Head of caudate nucleus (tissue), 42 donors: Measurements from ENCODE around the gene CCDC192.
A peak's percentile ranks its signal among the peaks of the same experiment; 100 is the strongest.
"Not testable (repeated sequence)": the region's sequence is repeated elsewhere in the genome, so short reads cannot be mapped to it uniquely, and the experiment has no call there.

Source experiments
- DNase-seq, 42 donors: peaks; one replicate each; pipeline versions ENCODE4 v3.0.0 to v3.0.0-alpha.2; 2020 to 2021; ENCODE audit warnings: mixed read lengths in 7 of 42
- intact Hi-C: fragments of 100-400 bp; cut with DNase I; formaldehyde crosslinking; loops from one replicate; pipeline ENCODE4 v1.15.0; 2022

The CCDC192 gene

DNA sequence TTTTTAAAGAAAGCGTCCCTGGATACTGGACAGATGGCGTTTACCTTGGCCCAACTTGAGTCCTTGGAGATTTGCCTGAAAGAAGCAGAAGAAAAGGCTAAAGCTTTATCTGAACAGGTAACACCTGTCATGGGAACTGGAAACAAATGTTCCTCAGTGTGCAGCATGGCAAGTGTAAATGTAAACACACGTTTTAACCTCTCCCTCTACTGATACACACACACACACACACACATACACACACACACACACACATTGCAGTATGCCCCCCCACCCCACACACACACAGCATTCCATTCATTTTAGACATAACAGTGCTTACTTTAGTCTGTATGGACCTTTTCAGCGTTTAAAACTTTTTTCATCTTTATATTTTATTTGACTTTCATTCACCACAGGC lies 51.1 kb downstream of the CCDC192 start:
- intact Hi-C loops: no loop called here
- no peak for DNase-seq

DNA sequence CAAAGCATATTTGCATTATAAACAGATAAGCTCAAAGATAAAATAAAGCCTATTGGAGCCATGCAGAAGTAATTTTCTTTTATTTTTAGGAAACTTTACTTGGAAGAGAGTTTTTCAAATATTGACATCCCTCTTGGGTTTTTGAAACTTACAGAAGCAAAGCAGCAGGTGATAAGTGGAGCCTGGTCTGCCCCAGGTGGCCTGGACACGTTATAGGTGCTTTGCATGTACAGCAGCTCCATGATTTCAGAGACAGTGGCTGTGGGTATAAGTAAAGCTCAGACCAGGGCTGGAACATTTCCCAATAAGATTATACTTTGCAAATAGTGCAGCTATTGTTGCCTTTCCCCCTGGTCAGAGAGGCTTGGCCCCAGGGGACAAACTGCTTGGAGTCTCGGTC lies 51.5 kb downstream of the CCDC192 start:
- DNase-seq: no peak
- intact Hi-C loops: no loop called here

DNA sequence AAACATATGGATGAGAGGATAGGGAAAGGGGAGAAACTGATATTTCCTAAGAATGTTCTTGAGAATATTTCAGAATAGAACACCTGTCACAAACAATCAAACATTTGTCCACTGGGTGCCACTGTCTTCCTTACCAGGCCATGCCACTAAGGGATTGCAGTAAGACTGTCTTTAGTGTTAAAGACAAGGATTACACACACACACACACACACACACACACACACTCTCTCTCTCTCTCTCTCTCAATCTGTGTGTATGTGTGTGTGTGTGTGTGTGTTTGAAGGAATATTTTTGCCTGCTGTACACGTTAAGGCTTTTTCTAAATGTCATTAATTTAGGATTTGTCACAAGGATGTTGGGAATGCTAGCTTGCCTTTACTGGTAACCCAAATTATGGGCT lies 54.4 kb downstream of the CCDC192 start:
- peak in 29 of 42 donors; percentile 6 to 75 (median 33) for DNase-seq

DNA sequence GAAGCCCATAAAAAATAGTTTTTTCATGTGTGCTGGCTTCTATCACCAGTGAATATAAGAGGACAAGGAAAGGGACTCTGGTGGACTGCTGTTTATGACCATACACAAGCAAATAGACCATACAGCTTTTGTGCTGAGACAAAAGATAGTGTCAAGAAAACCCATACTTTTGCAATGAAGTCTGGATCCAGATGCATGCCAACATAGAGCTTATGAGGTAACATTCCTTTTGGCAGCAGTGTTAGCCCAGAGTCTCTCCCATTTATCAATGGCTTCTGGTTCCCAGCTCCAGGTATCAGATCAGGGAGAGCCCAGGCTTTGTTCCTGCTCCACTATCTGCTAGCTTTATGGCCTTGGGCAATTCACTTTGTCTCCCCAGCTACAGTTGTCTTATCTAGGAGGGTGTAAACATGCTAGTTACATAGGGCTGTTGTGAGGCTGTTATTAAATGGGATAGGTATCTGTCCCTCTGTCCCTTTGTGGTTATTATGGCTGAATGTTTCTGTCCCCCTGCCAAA lies 55.6 kb downstream of the CCDC192 start:
- DNase-seq: no peak
- intact Hi-C loops: no loop called here

More for the DNA sequence above, 54.4 kb downstream of the CCDC192 start:
- intact Hi-C loops: no loop called here

DNA sequence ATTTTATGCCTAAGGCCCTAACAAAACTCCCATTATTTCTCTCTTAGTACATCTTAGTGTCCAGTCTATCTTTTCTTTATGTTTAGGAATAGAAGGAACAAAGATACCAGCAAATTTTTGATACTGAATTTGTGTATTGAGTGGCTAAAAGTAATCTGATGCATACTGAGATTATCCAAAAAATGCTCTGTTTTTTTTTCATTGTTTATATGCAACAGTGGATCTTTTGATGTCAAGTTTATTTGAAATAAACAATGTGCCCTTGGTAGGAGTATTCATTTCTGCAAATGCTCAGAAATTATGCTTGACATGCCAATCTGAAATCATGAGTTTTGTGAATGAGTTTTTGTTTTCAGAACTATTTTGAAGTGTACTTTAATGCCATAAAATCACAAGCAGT lies 58.7 kb downstream of the CCDC192 start:
- no peak for DNase-seq
- intact Hi-C loops: loop anchor here (10.0 kb wide), 1 partner anchor 443 kb away; no protein-coding TSS in a partner anchor

DNA sequence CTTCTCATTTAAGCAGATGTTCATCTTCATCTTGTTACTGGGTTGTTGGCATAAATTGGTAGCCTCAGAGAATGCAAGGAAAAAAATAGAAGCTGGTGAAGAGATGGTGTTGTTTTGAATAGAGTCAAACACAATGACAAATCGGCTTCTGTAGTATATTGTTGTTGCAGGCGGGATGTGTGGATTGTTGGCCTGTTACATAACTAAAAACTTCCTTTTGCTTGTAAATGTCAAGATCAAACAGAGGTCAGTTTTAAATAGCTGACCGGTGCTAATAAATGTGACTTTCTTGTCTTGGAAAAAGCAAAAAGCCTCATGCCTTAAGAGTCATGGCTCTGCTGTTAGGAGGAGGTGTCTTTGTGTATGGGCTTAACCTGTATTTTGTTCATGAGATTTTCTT lies 59.2 kb downstream of the CCDC192 start:
- no peak for DNase-seq
- intact Hi-C loops: loop anchor here (10.0 kb wide), 1 partner anchor 442 kb away; no protein-coding TSS in a partner anchor

DNA sequence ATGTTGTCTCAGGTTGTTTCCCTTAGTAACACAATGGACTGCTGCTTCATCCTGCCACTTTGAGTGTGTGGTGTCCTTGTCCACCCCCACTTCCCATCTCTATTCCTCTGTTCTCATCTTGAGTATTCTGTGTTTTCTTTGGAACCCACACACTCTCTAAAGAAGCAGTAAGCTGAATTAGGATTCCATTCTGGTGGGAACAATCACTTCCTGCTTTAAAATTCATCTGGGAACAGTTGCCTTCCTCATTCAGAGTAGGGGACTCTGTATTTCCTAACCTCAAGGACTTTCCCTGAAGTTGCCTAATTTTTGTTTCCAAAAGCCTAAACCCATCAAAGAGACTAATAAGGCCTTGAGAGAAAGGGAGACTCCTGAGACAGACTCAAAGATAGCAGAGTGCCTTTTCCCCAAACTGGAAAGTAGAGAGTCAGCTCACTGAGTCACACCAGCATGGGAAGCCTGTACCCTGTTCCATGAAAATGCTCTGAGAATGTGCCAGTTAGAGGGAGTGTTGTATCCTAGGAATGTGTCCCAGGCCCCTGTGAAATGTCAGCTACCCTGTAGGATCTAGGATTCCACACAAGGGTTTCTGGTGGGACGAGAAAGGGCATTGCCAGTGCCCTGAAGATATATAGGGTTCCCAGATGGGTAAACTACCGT lies 63.6 kb downstream of the CCDC192 start:
- no peak for DNase-seq
- intact Hi-C loops: loop anchor here (10.0 kb wide), 1 partner anchor 438 kb away; no protein-coding TSS in a partner anchor

DNA sequence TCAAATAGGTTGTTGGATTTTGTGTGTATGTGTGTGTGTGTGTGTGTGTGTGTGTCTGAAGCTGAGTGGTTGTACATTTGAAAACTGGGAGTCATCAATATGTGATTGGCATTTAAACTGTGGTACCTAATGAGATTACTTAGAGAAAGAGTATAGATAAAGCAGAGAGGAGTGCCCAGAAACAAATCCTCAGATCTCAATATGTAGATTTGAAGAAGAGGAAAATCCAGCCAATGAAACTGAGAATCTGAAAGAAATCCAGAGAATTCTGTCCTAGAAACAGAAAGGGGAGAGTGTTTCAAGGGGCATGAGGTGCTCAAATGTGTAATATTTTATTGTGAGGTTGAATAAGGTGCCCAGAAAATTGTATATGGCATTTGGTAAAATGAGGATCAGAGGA lies 66.2 kb downstream of the CCDC192 start:
- intact Hi-C loops: loop anchor here (10.0 kb wide), 1 partner anchor 435 kb away; no protein-coding TSS in a partner anchor

DNA sequence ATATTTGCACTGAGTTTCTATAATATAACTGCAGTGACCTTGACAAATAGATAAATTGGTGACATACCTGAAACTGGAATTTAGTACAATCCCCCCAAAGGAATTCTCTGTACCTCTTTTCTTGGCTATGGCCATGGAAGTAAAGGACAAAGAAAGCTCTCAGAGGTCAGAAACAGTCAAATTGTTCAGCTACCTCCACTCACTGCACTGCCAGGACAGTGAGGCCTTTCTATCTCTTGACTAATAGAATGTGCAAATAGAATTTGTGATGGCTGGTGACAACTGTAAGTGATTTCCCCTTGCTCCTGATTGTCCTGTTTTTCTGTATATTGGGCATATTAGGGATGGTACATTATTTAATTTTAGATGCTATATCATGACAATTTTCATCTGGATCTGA lies 67.1 kb downstream of the CCDC192 start:
- intact Hi-C loops: no loop called here

More for the DNA sequence above, 66.2 kb downstream of the CCDC192 start:
- DNase-seq: no peak

DNA sequence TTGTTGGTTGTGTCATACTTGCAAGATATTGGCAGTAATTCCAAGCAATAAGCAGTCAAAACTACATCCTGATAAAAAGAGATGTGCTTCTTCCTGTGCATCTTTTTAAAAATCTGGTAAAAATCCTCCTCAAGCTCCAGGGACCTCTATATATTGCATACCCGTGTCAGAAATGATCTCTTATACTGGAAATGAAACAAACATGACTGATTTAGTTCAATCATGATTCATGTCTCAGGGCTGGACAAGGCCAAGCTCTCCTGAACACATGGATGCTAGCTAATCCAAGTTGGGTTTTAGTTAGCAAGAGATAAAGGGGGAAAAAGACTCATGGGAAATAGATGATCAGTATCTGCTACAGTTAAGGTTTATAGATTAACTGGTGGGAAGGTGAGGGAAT lies 69.3 kb downstream of the CCDC192 start:
- intact Hi-C loops: no loop called here
- no peak for DNase-seq

More for the DNA sequence above, 67.1 kb downstream of the CCDC192 start:
- DNase-seq: no peak

DNA sequence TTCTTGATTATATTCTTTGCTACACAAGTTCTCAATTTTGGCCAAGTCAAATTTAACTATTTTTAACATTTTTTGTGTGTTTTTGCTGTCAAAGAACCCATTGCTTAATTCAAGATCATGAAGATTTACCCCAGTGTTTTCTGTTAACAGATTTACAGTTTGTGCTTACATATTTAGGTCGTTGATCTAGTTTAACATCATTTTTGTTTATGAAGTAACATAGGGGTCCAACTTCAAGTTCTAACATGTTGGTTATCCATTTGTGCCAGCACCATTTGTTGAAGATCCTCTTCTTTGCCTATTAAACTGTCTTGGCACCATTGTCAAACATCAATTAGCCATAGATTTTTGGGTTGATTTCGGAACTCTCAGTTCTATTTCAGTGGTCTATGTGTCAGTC lies 71.0 kb downstream of the CCDC192 start:
- intact Hi-C loops: no loop called here

DNA sequence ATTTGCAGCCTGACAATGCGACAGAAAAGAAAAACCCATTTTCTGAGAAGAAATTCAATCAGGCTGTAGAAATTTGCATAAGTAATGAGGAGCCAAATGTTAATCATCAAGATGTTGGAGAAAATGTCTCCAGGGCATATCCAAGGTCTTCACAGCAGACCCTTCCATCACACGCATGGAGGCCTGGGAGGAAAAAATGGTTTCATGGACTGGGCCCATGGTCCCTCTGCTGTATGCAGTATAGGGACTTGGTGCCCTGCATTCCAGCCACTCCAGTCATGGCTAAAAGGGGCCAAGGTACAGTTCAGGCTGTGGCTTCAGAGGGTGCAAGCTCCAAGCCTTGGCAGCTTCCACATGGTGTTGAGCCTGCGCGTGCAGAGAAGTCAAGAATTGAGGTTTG lies 73.3 kb downstream of the CCDC192 start:
- intact Hi-C loops: no loop called here
- no peak for DNase-seq

More for the DNA sequence above, 71.0 kb downstream of the CCDC192 start:
- DNase-seq: no peak

DNA sequence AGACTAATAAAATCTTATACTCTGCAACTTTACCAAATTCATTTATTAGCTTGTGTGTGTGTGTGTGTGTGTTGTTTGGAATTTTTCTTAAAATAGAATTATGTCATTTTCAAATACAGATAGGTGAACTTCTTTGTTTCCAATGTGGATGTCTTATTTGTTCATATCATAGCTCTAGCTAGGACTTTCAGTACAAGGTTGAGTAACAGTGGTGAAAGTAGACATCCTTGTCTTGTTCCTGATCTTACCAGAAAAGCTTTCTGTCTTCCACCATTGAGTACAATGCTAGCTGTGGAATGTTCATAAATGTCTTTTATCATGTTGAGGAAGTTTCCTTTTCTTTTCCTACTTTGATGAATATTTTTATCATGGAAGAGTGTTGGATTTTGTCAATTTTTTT lies 74.8 kb downstream of the CCDC192 start:
- intact Hi-C loops: no loop called here
- no peak for DNase-seq

DNA sequence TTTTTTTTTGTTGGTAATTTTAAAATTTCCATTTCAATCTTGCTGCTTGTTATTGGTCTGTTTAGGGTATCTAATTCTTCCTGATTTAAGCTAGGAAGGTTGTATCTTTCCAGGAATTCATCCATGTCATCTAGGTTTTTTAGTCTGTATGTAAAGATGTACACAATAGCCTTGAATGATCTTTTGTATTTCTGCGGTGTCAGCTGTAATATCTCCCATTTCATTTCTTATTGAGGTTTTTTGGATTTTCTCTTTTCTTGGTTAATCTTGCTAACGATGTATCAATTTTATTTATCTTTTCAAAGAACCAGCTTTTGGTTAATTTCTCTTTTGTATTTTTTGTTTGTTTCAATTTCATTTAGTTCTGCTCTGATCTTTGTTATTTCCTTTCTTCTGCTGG lies 79.3 kb downstream of the CCDC192 start:
- intact Hi-C loops, DNase-seq: not testable (repeated sequence)

DNA sequence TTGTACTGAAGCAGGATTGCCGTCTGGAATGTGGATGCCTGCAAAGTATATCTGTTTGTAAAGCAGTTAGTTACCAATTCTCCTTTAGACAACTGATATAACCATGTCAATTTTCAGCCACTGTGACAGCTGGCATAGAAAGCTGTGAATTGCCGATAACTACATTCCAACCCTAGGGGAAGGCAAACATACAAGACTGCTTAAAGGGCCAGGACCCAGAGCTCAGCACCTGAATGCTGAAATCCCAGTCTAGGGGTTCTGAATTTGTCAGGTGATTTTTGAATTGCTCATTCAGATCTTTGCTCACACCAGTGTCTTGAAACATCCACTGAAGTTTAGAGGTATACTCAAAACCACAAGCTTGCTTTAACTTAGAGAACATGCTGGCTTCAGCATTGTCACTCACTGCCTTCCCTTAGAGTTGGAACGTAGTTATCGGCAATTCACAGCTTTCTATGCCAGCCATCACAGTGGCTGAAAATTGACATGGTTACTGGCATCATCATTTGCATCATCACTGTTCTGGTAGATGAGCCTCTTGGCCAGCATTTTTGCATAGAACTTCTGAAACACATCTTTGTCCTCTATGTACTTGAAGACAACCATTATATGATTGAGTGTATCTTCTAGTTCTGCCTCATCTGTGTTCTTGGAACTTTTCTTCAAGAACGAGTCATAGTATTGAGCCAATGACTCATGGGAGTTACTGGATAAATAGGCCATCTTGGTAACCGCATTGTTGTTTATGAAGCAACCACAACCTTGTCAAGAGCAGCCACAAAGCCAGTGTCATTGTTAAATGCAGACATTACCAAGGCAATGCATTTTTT lies 82.1 kb downstream of the CCDC192 start:
- intact Hi-C loops: no loop called here
- no peak for DNase-seq

DNA sequence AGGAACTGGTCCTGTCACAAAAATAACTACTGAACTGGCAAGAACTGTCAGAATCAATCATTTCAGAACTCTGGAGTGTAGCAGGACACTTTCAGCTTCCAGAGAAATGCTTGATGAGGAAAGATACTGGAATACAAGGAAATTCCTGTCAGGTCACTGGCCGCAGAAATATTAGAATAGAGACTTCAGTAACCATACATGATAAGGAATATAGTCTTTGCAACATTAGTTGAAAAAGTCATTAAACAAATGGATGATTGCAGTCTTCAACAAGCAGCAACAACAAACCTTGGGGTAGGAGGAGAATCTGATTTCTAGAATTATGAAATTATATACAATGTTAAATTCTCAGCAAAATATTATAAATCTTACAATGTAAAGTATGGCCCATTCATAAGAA lies 88.2 kb downstream of the CCDC192 start:
- intact Hi-C loops: no loop called here
- no peak for DNase-seq

DNA sequence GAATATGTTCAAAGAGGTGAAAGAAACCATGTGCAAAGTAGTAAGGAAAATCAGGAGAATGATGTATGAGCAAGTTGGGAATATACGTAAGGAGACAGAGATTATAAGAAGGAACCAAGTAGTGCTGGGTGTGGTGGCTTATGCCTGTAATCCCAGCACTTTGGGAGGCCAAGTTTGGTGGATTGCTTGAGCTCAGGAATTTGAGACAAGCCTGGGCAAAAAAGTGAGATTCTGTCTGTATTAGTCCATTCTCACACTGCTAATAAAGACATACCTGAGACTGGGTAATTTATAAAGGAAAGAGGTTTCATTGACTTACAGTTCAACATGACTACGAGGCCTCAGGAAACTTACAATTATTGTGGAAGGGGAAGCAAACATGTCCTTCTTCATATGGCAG lies 88.7 kb downstream of the CCDC192 start:
- intact Hi-C loops, DNase-seq: not testable (repeated sequence)

DNA sequence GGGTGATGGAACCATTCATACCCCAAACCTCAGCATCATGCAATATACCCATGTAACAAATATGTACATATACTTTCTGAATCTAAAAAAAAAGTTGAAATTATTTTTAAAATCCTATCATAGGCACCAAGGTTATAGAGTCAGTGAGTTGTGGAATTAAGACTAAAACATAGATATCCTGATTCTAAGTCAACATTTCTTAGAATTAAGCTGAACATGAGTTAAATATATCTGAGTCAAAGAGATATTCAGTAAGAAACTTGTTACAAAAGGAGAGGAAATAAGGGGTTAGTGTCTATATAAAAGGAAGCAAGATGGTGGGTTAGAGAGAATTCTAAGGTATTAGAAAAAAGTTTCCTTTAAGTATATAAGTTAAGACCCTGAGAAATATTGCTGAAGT lies 89.9 kb downstream of the CCDC192 start:
- no peak for DNase-seq
- intact Hi-C loops: no loop called here

DNA sequence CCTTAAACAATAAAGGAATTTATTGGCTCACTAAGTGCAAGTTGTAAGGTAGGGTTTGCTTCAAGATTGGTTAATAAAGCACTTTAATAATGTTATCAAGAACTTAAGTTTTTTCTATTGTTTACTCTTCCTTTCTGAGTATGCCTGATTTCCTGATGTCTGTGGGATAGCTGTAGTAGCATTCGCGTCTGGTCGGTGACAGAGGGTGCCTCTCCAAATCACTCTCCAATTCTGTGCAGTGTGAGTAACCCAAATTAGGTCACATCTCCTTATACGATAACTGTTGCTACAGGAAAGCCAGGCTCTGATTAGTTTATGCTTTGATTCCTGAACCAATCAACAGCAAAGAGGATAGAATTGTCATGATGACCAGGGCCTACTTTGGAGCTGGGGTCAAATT lies 90.7 kb downstream of the CCDC192 start:
- DNase-seq: no peak
- intact Hi-C loops: no loop called here

DNA sequence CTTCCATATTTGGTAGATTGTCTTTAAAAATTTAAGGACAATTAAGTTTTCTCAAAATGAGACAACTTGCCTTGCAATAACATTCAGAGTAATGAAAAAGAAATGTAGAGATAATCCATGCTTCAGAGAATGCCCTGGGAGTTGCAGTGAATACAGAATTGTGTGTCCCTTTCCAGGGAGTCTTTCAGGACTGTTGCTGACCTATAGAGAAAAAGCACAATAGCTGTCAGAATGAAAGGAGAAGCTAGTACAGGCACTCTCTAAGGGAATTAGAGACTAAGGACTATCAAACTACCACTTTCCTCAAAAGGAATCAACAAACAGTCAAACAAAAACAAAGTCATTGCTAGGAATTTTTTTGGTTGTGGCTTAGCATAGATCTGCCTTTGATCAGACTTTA lies 93.0 kb downstream of the CCDC192 start:
- intact Hi-C loops: no loop called here
- no peak for DNase-seq
